Astrocyte of the spinal cord (primary cell): ENCODE data around the gene LHPP.

ENCODE experiments used
- DNase-seq: peaks from one replicate; pipeline ENCODE4 v3.0.0; 2011; ENCODE audit warnings: low read depth, low spot score
- H3K4me3 ChIP-seq: 2 replicates; pipeline ENCODE4 v1.5.1; 2011; ENCODE audit warnings: low read depth, mild to moderate bottlenecking, low read length, moderate library complexity
- in situ Hi-C: cut with HindIII; loops from 2 replicates; pipeline ENCODE4 v1.10.0; 2017; ENCODE audit warnings: low sequenced_read_pairs
- TF ChIP-seq, protein P1 (sequence below): IDR thresholded peaks from 2 replicates; pipeline ENCODE4 v1.5.1; 2012; ENCODE audit warnings: low read depth, mild to moderate bottlenecking, low read length, inconsistent platforms

The LHPP gene

DNA sequence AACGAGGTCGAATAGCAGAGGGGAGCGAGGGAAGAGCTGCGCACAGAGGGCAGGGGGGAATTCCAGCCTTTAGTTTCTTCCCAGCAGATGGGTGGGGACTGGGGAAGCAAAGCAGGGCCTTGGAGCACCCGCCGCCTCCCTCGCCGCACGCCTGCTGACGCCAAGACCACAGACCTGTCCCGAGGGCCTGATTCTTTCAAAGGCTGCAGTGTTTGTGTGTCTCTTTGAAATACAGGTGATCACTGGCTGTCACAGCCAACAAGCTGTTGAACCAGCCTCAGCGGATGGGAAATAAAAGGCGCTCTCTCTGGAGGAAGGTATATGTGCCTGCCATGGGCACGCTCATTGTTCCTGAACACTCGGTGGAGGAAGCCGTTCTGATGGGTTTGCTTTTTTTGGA lies 163.3 kb downstream of the LHPP start:
- TF ChIP-seq, protein P1, sequence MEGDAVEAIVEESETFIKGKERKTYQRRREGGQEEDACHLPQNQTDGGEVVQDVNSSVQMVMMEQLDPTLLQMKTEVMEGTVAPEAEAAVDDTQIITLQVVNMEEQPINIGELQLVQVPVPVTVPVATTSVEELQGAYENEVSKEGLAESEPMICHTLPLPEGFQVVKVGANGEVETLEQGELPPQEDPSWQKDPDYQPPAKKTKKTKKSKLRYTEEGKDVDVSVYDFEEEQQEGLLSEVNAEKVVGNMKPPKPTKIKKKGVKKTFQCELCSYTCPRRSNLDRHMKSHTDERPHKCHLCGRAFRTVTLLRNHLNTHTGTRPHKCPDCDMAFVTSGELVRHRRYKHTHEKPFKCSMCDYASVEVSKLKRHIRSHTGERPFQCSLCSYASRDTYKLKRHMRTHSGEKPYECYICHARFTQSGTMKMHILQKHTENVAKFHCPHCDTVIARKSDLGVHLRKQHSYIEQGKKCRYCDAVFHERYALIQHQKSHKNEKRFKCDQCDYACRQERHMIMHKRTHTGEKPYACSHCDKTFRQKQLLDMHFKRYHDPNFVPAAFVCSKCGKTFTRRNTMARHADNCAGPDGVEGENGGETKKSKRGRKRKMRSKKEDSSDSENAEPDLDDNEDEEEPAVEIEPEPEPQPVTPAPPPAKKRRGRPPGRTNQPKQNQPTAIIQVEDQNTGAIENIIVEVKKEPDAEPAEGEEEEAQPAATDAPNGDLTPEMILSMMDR: no peak
- no peak for DNase-seq
- in situ Hi-C loops: no loop called here
- H3K4me3 ChIP-seq: no peak overlapping the region

DNA sequence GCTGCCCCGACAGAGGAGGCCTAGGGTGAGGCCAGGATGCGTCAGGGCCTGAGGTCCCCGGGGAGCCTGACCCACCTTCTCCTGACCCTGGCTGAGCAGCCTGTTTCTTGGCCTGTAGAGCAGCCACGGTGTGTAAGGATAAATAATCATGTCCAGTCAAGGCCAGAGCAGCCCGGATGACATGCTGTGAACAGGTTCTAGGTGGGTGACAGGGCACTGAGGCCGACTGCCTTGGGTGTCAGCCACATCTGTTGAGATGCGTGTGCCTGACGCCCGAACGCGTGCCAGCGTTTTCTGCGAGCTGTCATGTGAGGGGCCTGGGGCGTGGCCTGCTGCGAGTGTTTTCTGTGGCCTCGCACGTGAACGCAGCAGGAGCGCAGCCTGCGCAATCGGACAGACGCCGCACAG lies 164.2 kb downstream of the LHPP start:
- in situ Hi-C loops: no loop called here
- no peak for DNase-seq
- no peak overlapping the region for H3K4me3 ChIP-seq
- TF ChIP-seq, protein P1: no peak

DNA sequence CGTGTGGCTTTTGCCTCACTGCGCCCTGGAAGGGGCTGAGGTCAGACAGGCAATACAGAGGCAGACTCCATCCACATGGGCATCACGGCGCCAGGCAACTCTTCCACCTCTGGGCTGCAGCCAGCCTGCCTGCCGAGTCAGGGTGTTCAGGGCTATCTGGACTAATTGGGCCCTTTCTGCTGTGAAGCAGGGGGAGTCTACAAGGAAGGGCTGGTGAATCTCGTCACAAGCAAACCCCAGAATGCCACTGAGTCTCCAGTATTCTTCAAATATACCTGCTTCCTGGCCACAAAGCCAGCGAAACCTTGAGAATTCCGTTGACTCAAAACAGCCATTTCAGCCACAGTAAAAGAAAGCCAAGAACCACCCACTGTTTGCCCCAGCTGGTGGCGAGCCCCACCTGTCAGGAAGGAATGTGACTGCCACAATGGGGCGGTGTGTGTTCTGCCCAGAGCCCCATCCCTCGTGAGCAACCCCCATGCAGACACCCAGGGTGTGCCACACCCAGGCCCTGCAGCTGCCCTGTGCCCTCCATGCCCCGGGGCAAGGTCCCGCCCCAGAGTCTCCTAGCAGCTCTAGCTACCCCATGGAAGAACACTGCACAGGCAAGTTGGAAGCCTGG lies 165.2 kb downstream of the LHPP start:
- TF ChIP-seq, protein P1: no peak
- no peak for DNase-seq
- H3K4me3 ChIP-seq: no peak overlapping the region
- in situ Hi-C loops: no loop called here

DNA sequence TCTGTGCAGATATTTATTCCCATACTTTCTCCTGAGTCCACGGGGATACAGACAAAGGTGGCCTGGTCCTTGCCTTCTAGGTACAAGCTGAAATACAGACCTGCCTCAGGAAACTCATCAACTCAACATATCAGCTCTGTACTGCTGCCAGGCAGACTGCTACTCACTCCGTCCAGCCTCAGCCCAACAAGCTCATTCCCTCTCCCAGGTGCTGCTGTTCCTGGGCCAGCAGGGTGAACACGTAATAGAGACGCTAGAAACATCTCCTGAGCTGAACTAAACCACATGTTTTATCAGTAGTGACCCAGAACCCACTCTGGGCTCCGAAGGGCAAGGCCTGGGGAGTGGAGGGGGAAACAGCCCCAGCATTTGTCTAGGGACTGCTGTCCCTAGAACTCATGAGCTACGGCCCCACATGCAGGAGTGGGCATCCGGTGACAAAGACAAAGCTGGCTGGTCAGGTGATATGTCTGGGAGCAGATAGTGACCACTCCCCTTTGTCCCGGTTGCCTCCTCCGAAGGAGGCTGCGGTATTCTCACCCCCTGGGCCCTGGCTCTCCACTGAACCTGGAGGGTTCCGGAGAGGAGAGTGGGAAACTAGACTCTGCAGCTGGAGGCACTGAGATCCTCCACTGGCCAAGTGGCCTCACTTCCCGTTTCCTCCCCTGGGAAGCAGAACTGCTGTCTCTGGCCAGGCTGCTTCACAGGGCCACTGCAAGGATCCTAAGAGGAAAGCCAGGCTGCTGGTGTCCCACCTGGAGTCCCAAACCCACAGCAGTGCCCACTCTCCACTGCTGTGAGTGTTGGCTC lies 166.4 kb downstream of the LHPP start:
- TF ChIP-seq, protein P1: no peak
- no peak overlapping the region for H3K4me3 ChIP-seq
- DNase-seq: no peak
- in situ Hi-C loops: no loop called here

DNA sequence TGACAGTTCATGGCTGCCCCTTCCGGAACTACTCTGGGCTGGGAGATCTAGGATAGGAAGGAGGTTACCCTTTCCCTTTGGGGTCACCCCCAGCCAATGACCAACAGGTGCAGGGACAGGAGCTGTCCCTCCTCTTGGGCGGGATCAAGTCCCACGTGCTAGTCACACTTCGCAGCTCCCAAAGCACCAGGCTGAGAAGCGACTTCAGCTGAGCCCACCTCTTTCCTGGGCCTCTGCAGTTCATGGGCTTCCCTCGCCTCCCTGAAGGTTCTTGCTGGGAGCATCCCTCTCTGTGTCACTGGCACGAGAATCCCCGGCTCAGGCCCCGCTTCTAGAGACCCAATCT lies 167.0 kb downstream of the LHPP start:
- TF ChIP-seq, protein P1: no peak
- H3K4me3 ChIP-seq: no peak overlapping the region
- in situ Hi-C loops: no loop called here
- DNase-seq: no peak

DNA sequence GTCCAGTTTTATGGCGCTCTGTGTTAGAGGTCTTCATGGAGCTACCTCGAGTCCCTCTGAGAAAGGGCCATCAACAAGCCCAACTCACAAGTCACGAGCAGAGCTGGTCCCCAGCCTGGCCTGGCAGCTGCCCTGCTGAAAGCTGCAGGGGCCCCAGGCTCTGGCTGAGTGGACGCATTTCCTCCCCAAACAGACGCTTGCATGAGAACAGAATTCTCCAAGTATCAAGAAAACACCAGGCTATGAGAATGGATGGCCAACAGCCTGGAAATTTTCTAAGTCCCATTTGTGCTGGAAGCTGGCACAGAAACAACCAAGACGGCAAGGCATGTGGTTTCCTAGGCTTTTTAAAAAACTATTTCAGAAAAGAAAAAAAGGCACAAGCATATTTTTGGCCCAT lies 167.8 kb downstream of the LHPP start:
- no peak for DNase-seq
- H3K4me3 ChIP-seq: no peak overlapping the region
- TF ChIP-seq, protein P1: no peak
- in situ Hi-C loops: no loop called here
